22Rv1 (cell line): ENCODE results near the gene RTL1.

ENCODE experiments used
- H3K27ac ChIP-seq: fragments of 450-650 bp; 2 replicates; pipeline ENCODE4 v1.5.1; 2017
- ZFX ChIP-seq: fragments of 450-650 bp; IDR thresholded peaks from 2 replicates; pipeline ENCODE4 v1.6.1; 2017; ENCODE audit warnings: antibody characterized with exemption, borderline replicate concordance
- TF ChIP-seq, protein P1 (sequence below): fragments of 450-650 bp; IDR thresholded peaks from 2 replicates; pipeline ENCODE4 v1.5.1; 2017; ENCODE audit warnings: mild to moderate bottlenecking

The RTL1 gene

DNA sequence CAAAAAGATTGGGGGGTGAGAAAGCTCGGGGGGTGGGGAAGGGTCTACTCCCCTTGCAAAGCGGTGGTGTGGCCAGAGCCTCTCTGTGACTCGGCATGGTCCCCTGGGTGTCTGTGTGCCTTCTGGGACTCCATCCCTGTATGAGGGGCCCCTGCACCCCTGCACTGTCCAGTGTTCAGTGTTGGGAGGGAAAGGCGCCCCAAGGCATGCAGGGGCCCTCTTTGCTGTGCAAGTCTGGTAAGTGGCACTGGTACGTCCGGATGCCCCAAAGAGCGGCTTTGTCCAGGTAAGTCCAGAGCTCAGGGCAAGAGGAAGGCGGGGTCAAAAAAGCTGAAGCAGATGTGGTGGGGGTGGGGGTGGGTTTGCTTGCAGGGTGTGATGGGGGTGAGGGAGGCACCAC lies 23.7 kb downstream of the RTL1 start:
- TF ChIP-seq ZFX: no peak
- TF ChIP-seq, protein P1, sequence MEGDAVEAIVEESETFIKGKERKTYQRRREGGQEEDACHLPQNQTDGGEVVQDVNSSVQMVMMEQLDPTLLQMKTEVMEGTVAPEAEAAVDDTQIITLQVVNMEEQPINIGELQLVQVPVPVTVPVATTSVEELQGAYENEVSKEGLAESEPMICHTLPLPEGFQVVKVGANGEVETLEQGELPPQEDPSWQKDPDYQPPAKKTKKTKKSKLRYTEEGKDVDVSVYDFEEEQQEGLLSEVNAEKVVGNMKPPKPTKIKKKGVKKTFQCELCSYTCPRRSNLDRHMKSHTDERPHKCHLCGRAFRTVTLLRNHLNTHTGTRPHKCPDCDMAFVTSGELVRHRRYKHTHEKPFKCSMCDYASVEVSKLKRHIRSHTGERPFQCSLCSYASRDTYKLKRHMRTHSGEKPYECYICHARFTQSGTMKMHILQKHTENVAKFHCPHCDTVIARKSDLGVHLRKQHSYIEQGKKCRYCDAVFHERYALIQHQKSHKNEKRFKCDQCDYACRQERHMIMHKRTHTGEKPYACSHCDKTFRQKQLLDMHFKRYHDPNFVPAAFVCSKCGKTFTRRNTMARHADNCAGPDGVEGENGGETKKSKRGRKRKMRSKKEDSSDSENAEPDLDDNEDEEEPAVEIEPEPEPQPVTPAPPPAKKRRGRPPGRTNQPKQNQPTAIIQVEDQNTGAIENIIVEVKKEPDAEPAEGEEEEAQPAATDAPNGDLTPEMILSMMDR: no peak
- no peak overlapping the region for H3K27ac ChIP-seq

DNA sequence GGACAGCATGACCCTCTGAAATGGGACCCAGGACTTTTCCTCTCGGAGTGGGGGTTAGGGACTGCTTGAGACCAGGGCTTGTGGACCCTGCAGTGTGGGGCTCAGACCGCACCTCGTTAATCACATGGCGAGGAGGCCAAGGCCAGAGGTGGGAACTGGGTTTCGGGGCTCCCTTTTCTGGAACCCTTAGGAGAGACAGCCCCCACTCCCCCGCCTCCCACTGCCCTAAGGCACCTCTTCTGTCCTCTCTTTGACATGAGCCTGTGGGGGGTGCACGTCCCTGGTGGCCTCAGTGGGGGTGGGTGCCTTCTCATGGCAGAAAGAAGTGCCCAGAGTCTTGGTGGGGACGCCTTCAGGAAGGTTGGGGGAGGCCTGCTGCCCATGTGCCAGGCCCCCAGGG lies 24.3 kb downstream of the RTL1 start:
- H3K27ac ChIP-seq: no peak overlapping the region

DNA sequence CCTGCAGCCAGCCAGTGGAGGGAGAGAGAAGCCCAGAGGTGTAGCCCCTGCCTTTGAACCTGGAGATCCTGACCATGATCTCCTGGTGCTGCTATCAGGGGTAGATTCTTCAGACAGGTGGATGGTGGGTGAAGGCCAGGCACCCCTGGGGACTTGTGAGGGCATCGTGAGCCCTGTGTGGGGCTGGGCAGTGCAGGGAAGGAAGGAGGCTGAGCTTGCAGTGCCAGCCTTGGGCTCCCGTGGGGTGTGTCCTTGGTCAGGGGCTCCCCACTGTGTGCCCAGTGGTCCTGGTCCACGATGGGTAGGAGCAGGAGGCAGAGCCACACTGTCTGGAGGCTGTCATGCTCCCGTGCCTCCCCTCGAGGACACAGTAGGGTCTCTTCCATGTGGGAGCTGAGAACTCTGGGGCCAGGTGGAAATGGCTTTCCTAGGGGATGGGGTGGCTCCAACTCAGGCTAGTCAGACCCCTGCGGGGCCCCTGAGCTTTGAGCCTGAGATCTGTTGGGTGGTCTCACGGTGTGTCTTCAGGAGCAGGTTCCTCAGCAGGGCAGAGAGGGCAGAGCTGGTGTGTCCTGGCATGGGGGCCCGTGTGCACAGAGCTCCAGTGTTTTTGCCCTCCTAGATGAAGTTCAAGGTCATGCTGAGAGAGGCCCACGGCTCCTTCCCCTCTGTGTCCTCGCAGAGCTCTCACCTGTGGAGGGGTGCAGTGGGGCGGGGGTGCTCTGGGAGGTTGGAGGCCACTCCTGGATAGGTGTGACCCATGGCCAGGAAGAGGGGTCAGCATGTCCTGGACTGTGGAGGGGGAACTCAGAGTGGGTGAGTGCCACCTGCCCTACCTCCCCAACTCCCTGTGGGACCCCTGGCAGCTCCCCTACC lies 25.0 kb downstream of the RTL1 start:
- no peak overlapping the region for H3K27ac ChIP-seq
- no peak for TF ChIP-seq ZFX
- TF ChIP-seq, protein P1: no peak

More for the DNA sequence above, 24.3 kb downstream of the RTL1 start:
- no peak for TF ChIP-seq ZFX
- TF ChIP-seq, protein P1: no peak

DNA sequence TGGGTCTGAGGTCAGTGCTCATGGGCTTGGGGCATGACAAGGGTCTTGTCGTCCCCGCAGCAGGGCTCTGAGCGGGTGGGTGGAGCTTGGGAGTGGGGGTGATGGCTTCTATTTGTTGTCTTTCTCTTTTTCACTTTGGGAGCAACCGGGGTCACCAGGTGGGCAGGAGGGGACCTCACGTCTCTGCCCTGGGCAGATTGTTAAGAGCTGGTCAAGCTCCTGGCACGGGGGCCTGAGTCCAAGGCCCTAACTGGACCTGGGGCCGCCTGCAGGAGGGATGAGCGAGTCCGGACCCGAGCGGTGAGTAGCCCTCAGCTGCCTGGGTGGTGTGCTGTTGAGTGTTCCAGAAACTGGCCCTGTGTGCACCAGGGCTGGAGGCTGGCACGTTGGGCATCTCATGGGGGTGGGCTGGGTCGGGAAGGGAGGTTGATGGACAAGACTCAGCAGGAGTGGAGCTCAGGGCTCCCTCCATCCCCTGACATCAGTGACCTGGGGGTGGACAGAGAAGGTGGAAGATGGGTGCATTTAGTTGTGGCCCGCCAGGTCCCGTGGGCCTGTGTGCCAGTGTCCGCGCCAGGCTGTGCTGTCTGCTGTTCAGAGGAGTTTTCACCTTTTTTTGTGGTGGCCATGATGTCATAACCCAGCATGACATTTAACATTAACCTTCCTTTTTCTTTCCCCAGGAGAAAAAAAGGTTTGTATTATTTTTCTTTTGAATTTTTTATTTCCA lies 27.5 kb downstream of the RTL1 start:
- no peak overlapping the region for H3K27ac ChIP-seq
- TF ChIP-seq, protein P1: no peak
- TF ChIP-seq ZFX: no peak

DNA sequence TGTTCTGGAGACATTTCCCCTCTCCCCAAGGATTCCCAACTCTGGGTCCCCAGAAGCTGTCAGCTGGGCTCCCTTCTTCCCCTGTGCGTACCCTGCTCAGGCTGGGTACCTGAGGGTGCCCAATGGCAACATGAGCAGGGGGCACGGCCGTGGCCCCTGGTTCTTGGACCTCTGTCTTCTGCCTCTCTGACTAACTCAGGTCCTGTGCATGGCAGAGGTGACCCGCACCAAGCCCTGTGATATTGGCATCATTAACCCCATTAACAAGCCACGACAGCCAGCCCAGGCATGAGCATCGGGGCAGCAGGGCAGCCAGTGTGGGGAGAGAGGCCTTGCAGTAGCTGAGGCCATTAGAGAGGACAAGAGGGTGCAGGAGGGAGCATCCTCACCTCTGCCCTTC lies 28.4 kb downstream of the RTL1 start:
- no peak overlapping the region for H3K27ac ChIP-seq
- TF ChIP-seq, protein P1: no peak

DNA sequence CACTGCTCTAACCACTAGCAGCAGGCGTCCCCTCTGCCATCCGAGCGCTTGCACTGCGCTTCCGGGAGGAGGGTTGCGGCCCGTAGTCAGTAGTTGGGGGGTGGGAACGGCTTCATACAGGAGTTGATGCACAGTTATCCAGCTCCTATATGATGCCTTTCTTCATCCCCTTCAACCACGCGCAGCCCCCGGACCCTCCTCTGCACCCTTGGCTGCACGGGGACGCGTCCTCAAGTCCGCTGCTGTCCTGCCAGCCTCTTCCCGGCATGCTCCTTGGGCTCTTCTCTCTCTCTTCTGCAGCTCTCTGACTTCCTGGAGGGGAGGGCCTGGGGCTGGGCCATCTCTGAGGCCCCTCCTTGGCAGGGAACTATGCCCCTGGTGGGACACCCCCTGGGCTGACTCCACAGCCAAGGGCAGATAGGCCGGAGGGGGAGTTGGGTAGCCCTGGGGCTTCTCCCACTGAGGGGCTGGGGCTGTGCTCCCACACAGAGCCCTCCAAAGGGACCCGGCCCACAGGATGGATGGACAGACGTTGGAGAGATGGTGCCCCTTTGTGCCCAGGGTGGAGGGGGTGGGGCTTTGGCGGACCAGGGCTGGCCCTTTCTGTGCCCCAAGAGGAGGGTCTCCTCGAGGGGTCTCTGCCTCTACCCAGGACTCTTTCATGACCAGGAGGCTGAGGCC lies 29.0 kb downstream of the RTL1 start:
- TF ChIP-seq ZFX: no peak
- TF ChIP-seq, protein P1: no peak
- no peak overlapping the region for H3K27ac ChIP-seq

DNA sequence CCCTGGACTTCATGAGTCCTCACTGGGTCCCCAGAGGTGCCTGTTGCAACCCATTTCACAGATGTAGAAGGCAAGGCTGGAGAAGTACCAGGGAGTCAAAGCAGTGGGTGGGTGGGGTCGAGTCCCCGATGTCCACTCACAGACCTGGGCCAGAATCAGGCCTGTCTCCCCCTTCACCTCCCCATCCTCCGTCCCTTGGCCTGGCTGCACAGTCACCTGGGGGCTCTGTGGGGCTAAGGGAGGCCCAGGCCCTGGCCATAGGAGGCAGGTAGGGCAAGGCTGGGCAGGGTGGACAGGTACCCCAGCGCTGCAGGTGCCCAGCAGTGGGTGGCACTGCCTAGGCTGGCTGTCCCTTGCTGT lies 29.5 kb downstream of the RTL1 start:
- H3K27ac ChIP-seq: no peak overlapping the region
- no peak for TF ChIP-seq ZFX
- TF ChIP-seq, protein P1: no peak
